ENCODE data around the gene SZT2. TPM values are rescaled to one million over a fixed set of nuclear protein-coding genes. Genes with fewer than 3 reads are reported as not detected.

SZT2 gene
- total RNA-seq, 1 experiment from 2014 or later: 22.2 TPM

GRCh38 chr1:43349594-43350306 lies 39.9 kb upstream of the SZT2 start:
- ATAC-seq: peak; percentile 55
- Histone ChIP-seq H3K4me3 (ENCODE audit: low read length) (peak overlapping the region; percentile 70), H3K4me2 (ENCODE audit: low read length) (peak overlapping the region; percentile 79), H3K36me3 (ENCODE audit: low read depth, low read length) (no peaks in the 10 kb centered on the region), H3K27ac (ENCODE audit: low read length) (peak overlapping the region; percentile 88), H3F3A (ENCODE audit: low read length, unreplicated experiment) (no peaks in the 10 kb centered on the region), H3K4me1 (ENCODE audit: insufficient read depth, low read length) (peaks cover 32% of the 10 kb centered on the region), H3K9me2 (replicated peaks; ENCODE audit: low read length) (no peaks in the 10 kb centered on the region), H2AFZ (ENCODE audit: low read length) (peak overlapping the region; percentile 75), H3K9me3 (ENCODE audit: low read length) (no peaks in the 10 kb centered on the region), H3K9ac (ENCODE audit: low read length) (peak overlapping the region; percentile 82), H3K79me2 (ENCODE audit: low read length) (no peaks in the 10 kb centered on the region), H3K27me3 (ENCODE audit: low read length) (no peaks in the 10 kb centered on the region), H4K20me1 (ENCODE audit: low read length) (no peaks in the 10 kb centered on the region)
- ChIA-PET POLR2A (ENCODE audit: unreplicated experiment) (no interaction called here), CTCF (no interaction called here)
- TF ChIP-seq EZH2 (IDR thresholded peaks at IDR 0.05; ENCODE audit: low read length, unreplicated experiment) (no peak), CTCF (conservative IDR thresholded peaks at IDR 0.05; ENCODE audit: low read depth, low read length) (no peak), EZH2phosphoT487 (IDR thresholded peaks at IDR 0.05; ENCODE audit: borderline replicate concordance, low read length) (no peak)
- TSS peak; percentile 88 for BruUV-seq (replicated peaks)
- DNase-seq: peak; percentile 82
- intact Hi-C loops (cut with micrococcal nuclease): loop anchor here (1.0 to 5.0 kb wide), 3 partner anchors 9 to 62 kb away; partner anchors contain the start of genes C1orf210, CDC20, MED8 and SZT2

DNA sequence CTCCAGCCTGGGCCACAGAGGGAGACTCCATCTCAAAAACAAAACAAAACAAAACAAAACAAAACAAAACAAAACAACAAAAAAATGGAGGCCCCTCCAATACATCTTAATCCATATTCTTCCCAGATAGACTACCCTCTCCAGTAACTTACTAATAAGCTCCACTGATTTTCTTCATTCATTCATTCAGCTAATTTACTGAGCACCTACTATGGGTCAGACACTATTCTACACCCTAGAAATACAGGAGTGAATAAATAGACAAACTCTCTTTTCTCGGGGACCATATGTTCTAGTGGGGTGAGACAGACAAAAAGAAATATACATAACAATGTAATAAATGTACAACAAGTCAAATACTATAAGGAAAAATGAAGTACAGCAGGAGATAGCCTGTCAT lies 38.7 kb upstream of the SZT2 start:
- no TSS peak for BruUV-seq (replicated peaks)
- H2AFZ ChIP-seq (ENCODE audit: low read length): no peak overlapping the region
- H3K4me2 ChIP-seq (ENCODE audit: low read length): no peak overlapping the region
- H3K4me3 ChIP-seq (ENCODE audit: low read length): no peak overlapping the region
- no peaks in the 10 kb centered on the region for H3K9me2 ChIP-seq (replicated peaks; ENCODE audit: low read length)
- intact Hi-C loops (cut with micrococcal nuclease): loop anchor here (1.0 kb wide), 1 partner anchor 7 kb away; the partner anchor contains the start of gene CDC20
- TF ChIP-seq EZH2 (IDR thresholded peaks at IDR 0.05; ENCODE audit: low read length, unreplicated experiment) (no peak), CTCF (conservative IDR thresholded peaks at IDR 0.05; ENCODE audit: low read depth, low read length) (no peak), EZH2phosphoT487 (IDR thresholded peaks at IDR 0.05; ENCODE audit: borderline replicate concordance, low read length) (no peak)
- no peak overlapping the region for H3K27ac ChIP-seq (ENCODE audit: low read length)
- no peaks in the 10 kb centered on the region for H3K36me3 ChIP-seq (ENCODE audit: low read depth, low read length)
- ChIA-PET POLR2A (ENCODE audit: unreplicated experiment) (no interaction called here), CTCF (no interaction called here)
- peaks cover 23% of the 10 kb centered on the region for H3K4me1 ChIP-seq (ENCODE audit: insufficient read depth, low read length)
- ATAC-seq (no peak), DNase-seq (no peak)
- H3K9ac ChIP-seq (ENCODE audit: low read length): no peak overlapping the region
- no peaks in the 10 kb centered on the region for H3F3A ChIP-seq (ENCODE audit: low read length, unreplicated experiment)
- H3K27me3 ChIP-seq (ENCODE audit: low read length): no peaks in the 10 kb centered on the region
- H4K20me1 ChIP-seq (ENCODE audit: low read length): no peaks in the 10 kb centered on the region
- no peaks in the 10 kb centered on the region for H3K9me3 ChIP-seq (ENCODE audit: low read length)
- no peaks in the 10 kb centered on the region for H3K79me2 ChIP-seq (ENCODE audit: low read length)

All from PC-3 (cell line).